OCI-LY7 (cell line): ENCODE results near the gene SHISA2. TPM values are rescaled to one million over a fixed set of nuclear protein-coding genes. Genes with fewer than 3 reads are reported as not detected.

Experiments
- BruUV-seq: library from RNA; stranded (reverse); fragments of 400-500 nt; replicated peaks from 2 replicates; lab custom pipeline; 2021; lab: Mats Ljungman, UMichigan
- CTCF ChIA-PET: fragments of 300-600 bp; sonication (Branson Sonifier 250); formaldehyde crosslinking; loops from one replicate; lab custom pipeline; 2022; ENCODE audit warnings: antibody characterized with exemption; ENCODE audit not compliant: unreplicated experiment; lab: Charles Lee
- POLR2A ChIA-PET: fragments of 300-600 bp; sonication (Branson Sonifier 250); formaldehyde crosslinking; loops from one replicate; lab custom pipeline; 2022; ENCODE audit warnings: antibody characterized with exemption; lab: Charles Lee
- DNase-seq: peaks from one replicate; pipeline ENCODE4 v3.0.0-alpha.2; 2015; ENCODE audit warnings: low spot score
- H2AFZ ChIP-seq: fragments of 200-600 bp; sonication (generic), shearing (Covaris generic); 2 replicates; pipeline ENCODE4 v1.6.1; 2014; ENCODE audit warnings: mild to moderate bottlenecking, antibody characterized with exemption, low read length, moderate library complexity
- H3K27ac ChIP-seq: fragments of 200-600 bp; sonication (generic); 2 replicates; pipeline ENCODE4 v1.5.1; 2014; ENCODE audit warnings: mixed run types, low read depth, mild to moderate bottlenecking, moderate library complexity, low read length, inconsistent platforms; ENCODE audit not compliant: poor library complexity, severe bottlenecking
- H3K36me3 ChIP-seq: fragments of 200-600 bp; sonication (generic); 2 replicates; pipeline ENCODE4 v1.6.1; 2014; ENCODE audit warnings: mild to moderate bottlenecking, antibody characterized with exemption, low read length, moderate library complexity, mixed read lengths; ENCODE audit not compliant: insufficient read depth
- H3K4me1 ChIP-seq: fragments of 200-600 bp; sonication (generic); 2 replicates; pipeline ENCODE4 v1.5.1; 2014; ENCODE audit warnings: mild to moderate bottlenecking, low read length; ENCODE audit not compliant: insufficient read depth, poor library complexity, severe bottlenecking
- H3K4me2 ChIP-seq: fragments of 200-600 bp; sonication (generic); 2 replicates; pipeline ENCODE4 v1.6.1; 2014; ENCODE audit warnings: mild to moderate bottlenecking, low read length
- H3K4me3 ChIP-seq: fragments of 200-600 bp; sonication (generic); 2 replicates; pipeline ENCODE4 v1.5.1; 2014; ENCODE audit warnings: mild to moderate bottlenecking, low read depth, low read length; ENCODE audit not compliant: poor library complexity, severe bottlenecking
- H3K79me2 ChIP-seq: fragments of 200-600 bp; sonication (generic); 2 replicates; pipeline ENCODE4 v1.6.1; 2016; ENCODE audit warnings: low read depth, mild to moderate bottlenecking, low read length, moderate library complexity, mixed read lengths; ENCODE audit not compliant: insufficient read depth
- H3K9me2 ChIP-seq: fragments of 200-600 bp; sonication (generic); 2 replicates; pipeline ENCODE4 v1.6.1; 2016; ENCODE audit warnings: mild to moderate bottlenecking, low read length, mixed read lengths; ENCODE audit not compliant: insufficient read depth
- H3K9me3 ChIP-seq: fragments of 200-600 bp; sonication (generic); 2 replicates; pipeline ENCODE4 v1.6.1; 2014; ENCODE audit warnings: mild to moderate bottlenecking, mixed run types, low read length, mixed read lengths
- H4K20me1 ChIP-seq: fragments of 200-600 bp; sonication (generic); 2 replicates; pipeline ENCODE4 v1.6.1; 2014; ENCODE audit warnings: mild to moderate bottlenecking, antibody characterized with exemption, low read length, moderate library complexity, mixed read lengths; ENCODE audit not compliant: insufficient read depth
- EZH2phosphoT487 ChIP-seq: fragments of 200-600 bp; sonication (generic); IDR thresholded peaks from 2 replicates; pipeline ENCODE4 v1.6.1; 2018; ENCODE audit warnings: low read depth, borderline replicate concordance, mild to moderate bottlenecking, mixed run types, antibody characterized with exemption, low read length, moderate library complexity, mixed read lengths
- intact Hi-C: fragments of 100-400 bp; cut with micrococcal nuclease; formaldehyde crosslinking; loops from one replicate; pipeline ENCODE4 v1.10.0; 2022; ENCODE audit not compliant: unreplicated experiment
- total RNA-seq, 2 experiments: library from RNA; depleted of rRNA in 1 of 2; stranded (reverse); fragments of >200 nt in 1 of 2; shearing (Covaris generic) in 1 of 2; gene quantifications; 2 replicates each; pipeline ENCODE4 v1.2.3, GENCODE V29; 2014 to 2022
- TF ChIP-seq, protein P1 (sequence below): fragments of 200-600 bp; sonication (generic); conservative IDR thresholded peaks from 2 replicates; pipeline ENCODE4 v1.5.1; 2014; ENCODE audit warnings: mild to moderate bottlenecking, antibody characterized with exemption, low read length, moderate library complexity, mixed read lengths

SHISA2 gene
- total RNA-seq, 2 experiments from 2014 or later, result not detected

DNA sequence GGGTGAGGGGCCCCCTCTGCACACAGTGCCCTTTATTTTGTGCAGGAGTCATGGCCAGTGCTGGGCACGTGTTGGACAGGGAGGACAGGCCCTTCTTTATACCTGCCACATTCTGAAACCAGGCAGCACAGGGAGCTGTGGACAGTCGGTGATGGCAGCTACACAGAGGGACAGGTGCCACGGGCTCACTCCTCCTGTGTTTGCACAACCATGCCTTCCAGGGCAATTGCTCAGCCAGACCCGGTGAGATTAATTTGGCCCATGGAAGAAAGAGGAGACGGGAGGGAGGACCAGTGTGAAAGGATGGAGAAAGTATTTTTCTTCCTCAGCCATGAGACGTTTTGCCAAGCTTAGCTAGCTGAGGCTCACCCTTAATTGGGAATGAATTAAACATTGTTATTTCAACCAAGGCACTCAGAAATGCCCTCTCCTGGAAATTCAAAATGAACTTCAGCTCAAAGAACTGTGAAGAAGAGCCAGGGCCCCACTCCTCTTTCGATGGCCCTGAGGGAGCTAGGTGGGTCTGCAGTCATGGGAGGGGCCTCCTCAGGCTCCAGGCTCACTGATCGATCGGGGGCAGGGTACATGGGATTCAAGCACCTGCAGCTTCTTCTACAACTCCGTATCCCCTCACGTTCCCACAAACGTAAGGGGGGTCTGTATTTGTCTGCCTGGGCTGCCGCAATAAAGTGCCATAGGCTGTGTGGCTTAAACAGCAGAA lies 41.2 kb downstream of the SHISA2 start:
- Histone ChIP-seq H3K9me3 (no peaks in the 10 kb centered on the region), H2AFZ (no peak overlapping the region), H3K4me3 (no peak overlapping the region), H3K4me1 (no peaks in the 10 kb centered on the region), H3K27ac (no peak overlapping the region), H3K4me2 (no peak overlapping the region), H3K36me3 (no peaks in the 10 kb centered on the region), H3K9me2 (no peaks in the 10 kb centered on the region), H3K79me2 (no peaks in the 10 kb centered on the region), H4K20me1 (no peaks in the 10 kb centered on the region)
- TF ChIP-seq, protein P1, sequence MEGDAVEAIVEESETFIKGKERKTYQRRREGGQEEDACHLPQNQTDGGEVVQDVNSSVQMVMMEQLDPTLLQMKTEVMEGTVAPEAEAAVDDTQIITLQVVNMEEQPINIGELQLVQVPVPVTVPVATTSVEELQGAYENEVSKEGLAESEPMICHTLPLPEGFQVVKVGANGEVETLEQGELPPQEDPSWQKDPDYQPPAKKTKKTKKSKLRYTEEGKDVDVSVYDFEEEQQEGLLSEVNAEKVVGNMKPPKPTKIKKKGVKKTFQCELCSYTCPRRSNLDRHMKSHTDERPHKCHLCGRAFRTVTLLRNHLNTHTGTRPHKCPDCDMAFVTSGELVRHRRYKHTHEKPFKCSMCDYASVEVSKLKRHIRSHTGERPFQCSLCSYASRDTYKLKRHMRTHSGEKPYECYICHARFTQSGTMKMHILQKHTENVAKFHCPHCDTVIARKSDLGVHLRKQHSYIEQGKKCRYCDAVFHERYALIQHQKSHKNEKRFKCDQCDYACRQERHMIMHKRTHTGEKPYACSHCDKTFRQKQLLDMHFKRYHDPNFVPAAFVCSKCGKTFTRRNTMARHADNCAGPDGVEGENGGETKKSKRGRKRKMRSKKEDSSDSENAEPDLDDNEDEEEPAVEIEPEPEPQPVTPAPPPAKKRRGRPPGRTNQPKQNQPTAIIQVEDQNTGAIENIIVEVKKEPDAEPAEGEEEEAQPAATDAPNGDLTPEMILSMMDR, result no peak
- TF ChIP-seq EZH2phosphoT487, result no peak
- ChIA-PET CTCF (no interaction called here), POLR2A (interaction anchor here (0.6 kb wide), 1 partner anchor 317 kb away, joined by 3 read pairs; no protein-coding TSS in a partner anchor)
- no TSS peak for BruUV-seq
- no peak for DNase-seq
- intact Hi-C loops, result no loop called here

DNA sequence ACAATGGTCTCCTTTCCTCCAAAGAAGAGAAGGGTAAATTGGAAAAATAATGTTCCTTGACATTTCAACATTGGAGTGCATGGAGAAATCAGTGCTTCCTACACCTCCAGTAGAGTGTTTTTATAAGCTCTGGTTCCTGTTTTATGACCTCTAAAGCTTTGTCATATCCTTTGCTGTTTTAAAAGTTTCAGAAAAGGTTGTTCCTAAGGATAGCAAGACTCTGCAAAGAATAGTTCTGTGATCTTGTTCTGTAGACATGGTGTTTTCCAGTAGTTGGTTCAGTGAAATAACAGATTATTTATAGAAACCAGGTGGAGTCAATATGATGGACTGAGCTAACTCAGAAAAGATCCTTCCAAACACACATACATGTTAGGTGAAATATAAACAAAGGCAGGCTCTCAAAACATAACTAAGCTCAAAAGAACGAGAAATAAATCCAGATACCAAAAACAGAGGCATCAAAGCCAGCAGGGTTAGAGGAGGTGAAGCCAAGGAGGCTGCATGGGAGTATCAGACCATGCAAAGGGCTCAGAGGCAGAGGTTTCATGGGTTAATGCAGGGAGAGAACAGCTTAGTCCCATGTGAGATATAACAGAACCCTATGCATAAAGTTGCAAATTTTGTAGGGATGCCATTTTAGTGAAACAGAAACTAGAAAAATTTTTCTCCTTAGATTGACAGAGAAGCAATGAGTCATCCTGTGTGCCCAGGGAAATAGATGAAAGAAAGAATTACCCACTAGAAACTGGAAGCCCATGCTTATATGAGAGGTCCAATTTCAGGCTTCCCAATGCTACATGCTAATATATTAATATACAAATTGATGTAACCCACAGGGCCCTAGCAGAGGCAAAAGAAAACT lies 44.3 kb downstream of the SHISA2 start:
- Histone ChIP-seq H3K27ac (no peak overlapping the region), H4K20me1 (no peaks in the 10 kb centered on the region), H3K9me2 (no peaks in the 10 kb centered on the region), H3K4me2 (no peak overlapping the region), H3K9me3 (no peaks in the 10 kb centered on the region), H3K79me2 (no peaks in the 10 kb centered on the region), H3K4me3 (no peak overlapping the region), H3K36me3 (no peaks in the 10 kb centered on the region), H2AFZ (no peak overlapping the region), H3K4me1 (no peaks in the 10 kb centered on the region)
- intact Hi-C loops, result no loop called here
- ChIA-PET POLR2A (no interaction called here), CTCF (no interaction called here)
- TF ChIP-seq, protein P1, result no peak
- no peak for TF ChIP-seq EZH2phosphoT487
- no TSS peak for BruUV-seq
- DNase-seq, result no peak

Other genes with a start within 250 kb of the SHISA2 start
- 20.4 and 25.6 TPM in 2 replicates for gene RNF6, start 170.3 kb upstream of the SHISA2 start, total RNA-seq (2014; rRNA removed; shearing (Covaris generic))
- gene RNF6, start 170.3 kb upstream of the SHISA2 start, total RNA-seq (2022), result 30.0 and 33.2 TPM in 2 replicates
- gene CDK8, start 202.1 kb upstream of the SHISA2 start, total RNA-seq (2014; rRNA removed; shearing (Covaris generic)), result 11.6 and 16.8 TPM in 2 replicates
- 20.4 and 22.3 TPM in 2 replicates for gene CDK8, start 202.1 kb upstream of the SHISA2 start, total RNA-seq (2022)